Liver (tissue), 3 donors: ENCODE results near the gene GMDS.

Experiments used
- CTCF ChIP-seq: fragments of 150-350 bp; IDR thresholded peaks from 2 replicates; pipeline ENCODE4 v1.5.1; 2017; ENCODE audit warnings: improper control_type of control experiment, low read depth, low read length; ENCODE audit not compliant: missing input control
- FOXA1 ChIP-seq: IDR thresholded peaks from 2 replicates; pipeline ENCODE4 v1.6.1; 2016; ENCODE audit warnings: antibody characterized with exemption
- JUND ChIP-seq, 2 donors: IDR thresholded peaks; 2 replicates each; pipeline ENCODE4 v1.6.1; 2016; ENCODE audit warnings: antibody characterized with exemption in 2 of 2
- MAX ChIP-seq: IDR thresholded peaks from 2 replicates; pipeline ENCODE4 v1.6.1; 2016; ENCODE audit warnings: antibody characterized with exemption
- RAD21 ChIP-seq, 2 donors: IDR thresholded peaks; 2 replicates each; pipeline ENCODE4 v1.6.1; 2016; ENCODE audit warnings: antibody characterized with exemption in 2 of 2, mild to moderate bottlenecking in 2 of 2
- REST ChIP-seq: IDR thresholded peaks from 2 replicates; pipeline ENCODE4 v1.6.1; 2016; ENCODE audit warnings: antibody characterized with exemption, mild to moderate bottlenecking
- RXRA ChIP-seq, 2 donors: IDR thresholded peaks; 2 replicates each; pipeline ENCODE4 v1.6.1; 2017 to 2018; ENCODE audit warnings: antibody characterized with exemption in 2 of 2, mild to moderate bottlenecking in 1 of 2
- SP1 ChIP-seq: IDR thresholded peaks from 2 replicates; pipeline ENCODE4 v1.6.1; 2018; ENCODE audit warnings: antibody characterized with exemption, mild to moderate bottlenecking
- TAF1 ChIP-seq: conservative IDR thresholded peaks from 2 replicates; pipeline ENCODE4 v1.6.1; 2016; ENCODE audit warnings: antibody characterized with exemption, mild to moderate bottlenecking
- YY1 ChIP-seq: IDR thresholded peaks from 2 replicates; pipeline ENCODE4 v1.6.1; 2016; ENCODE audit warnings: antibody characterized with exemption, mild to moderate bottlenecking
- ZBTB33 ChIP-seq: IDR thresholded peaks from 2 replicates; pipeline ENCODE4 v1.6.1; 2016; ENCODE audit warnings: antibody characterized with exemption
- donor health status: healthy.
- donor health status: healthy.

- TF ChIP-seq CTCF (no peak), SP1 (no peak), ZBTB33 (no peak), REST (no peak), RAD21 (IDR thresholded peaks at IDR 0.05) (no peak), RXRA (IDR thresholded peaks at IDR 0.05) (no peak), TAF1 (no peak), YY1 (no peak), MAX (no peak), FOXA1 (no peak), JUND (IDR thresholded peaks at IDR 0.05) (no peak)
These were observed 654.8 kb downstream of the GMDS start for GRCh38 chr6:1590580-1590979.
